RWPE2 (cell line): ENCODE measurements around the gene SLC26A6.

ENCODE experiments used
- ATAC-seq: fragments of 200-7000 bp; cut with Tn5 transposase; 3 replicates; pipeline ENCODE4 v1.9.1; 2021; ENCODE audit warnings: low read depth
- DNase-seq: peaks from one replicate; pipeline ENCODE4 v3.0.0-alpha.2; 2020; ENCODE audit warnings: low spot score
- H3K27ac ChIP-seq: fragments of 450-650 bp; 2 replicates; pipeline ENCODE4 v1.5.1; 2017; ENCODE audit warnings: mild to moderate bottlenecking; ENCODE audit not compliant: poor library complexity, severe bottlenecking
- H3K27me3 ChIP-seq: fragments of 250-450 bp; sonication (Bioruptor Pico); 2 replicates; pipeline ENCODE4 v1.5.1; 2021; ENCODE audit warnings: mild to moderate bottlenecking, moderate library complexity; ENCODE audit not compliant: insufficient read depth, poor library complexity, severe bottlenecking
- H3K36me3 ChIP-seq: fragments of 250-450 bp; sonication (Bioruptor Pico); 2 replicates; pipeline ENCODE4 v1.5.1; 2020; ENCODE audit warnings: low read depth, mild to moderate bottlenecking, moderate library complexity
- H3K4me1 ChIP-seq: fragments of 250-450 bp; sonication (Bioruptor Pico); 2 replicates; pipeline ENCODE4 v1.5.1; 2021; ENCODE audit warnings: mild to moderate bottlenecking, moderate library complexity; ENCODE audit not compliant: insufficient read depth, poor library complexity, severe bottlenecking
- H3K4me3 ChIP-seq: fragments of 250-450 bp; sonication (Bioruptor Pico); 2 replicates; pipeline ENCODE4 v1.5.1; 2021; ENCODE audit warnings: mild to moderate bottlenecking, moderate library complexity; ENCODE audit not compliant: severe bottlenecking
- H3K9me3 ChIP-seq: fragments of 250-450 bp; sonication (Bioruptor Pico); 2 replicates; pipeline ENCODE4 v1.5.1; 2021; ENCODE audit warnings: mild to moderate bottlenecking, moderate library complexity; ENCODE audit not compliant: severe bottlenecking
- TF ChIP-seq, protein P1 (sequence below): fragments of 450-650 bp; IDR thresholded peaks from one replicate; pipeline ENCODE4 v1.5.1; 2017; ENCODE audit warnings: mild to moderate bottlenecking, moderate library complexity; ENCODE audit not compliant: poor library complexity, severe bottlenecking

The SLC26A6 gene

DNA sequence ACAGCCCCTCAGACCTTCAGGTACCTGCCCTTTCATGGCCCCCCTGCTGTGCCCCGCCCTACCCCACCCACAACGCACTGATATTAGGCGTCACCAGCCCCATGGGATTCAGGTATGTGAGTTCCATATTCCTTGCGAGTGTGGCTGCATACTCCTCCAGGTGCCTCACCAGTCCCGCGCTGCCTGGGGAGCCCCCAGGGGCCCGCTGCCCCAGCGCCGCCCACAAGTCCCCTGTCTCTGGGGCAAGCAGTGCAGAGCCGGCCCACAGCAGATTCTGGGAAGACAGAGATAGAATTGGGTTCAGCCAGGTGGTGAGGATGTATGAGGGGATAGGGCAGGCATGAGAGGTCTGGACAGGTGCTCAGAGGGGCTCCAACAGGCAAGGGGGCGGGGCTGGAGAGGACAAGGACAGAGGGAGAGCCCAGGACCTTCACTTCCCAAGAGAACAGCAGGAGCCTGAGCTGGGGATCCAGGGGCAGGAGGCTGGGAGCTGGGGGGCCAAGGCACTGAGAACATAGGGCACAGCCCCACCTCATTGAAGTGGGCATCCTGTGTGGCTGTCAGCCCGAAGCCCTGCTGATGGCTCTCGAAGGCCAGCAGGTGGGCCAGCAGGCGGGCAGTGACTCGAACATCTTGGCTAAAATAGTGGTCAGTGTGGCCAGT is 13.1 kb upstream of the SLC26A6 start:
- Histone ChIP-seq H3K27me3 (no peaks in the 10 kb centered on the region), H3K9me3 (no peaks in the 10 kb centered on the region), H3K27ac (no peak overlapping the region), H3K4me3 (no peak overlapping the region), H3K4me1 (no peaks in the 10 kb centered on the region), H3K36me3 (no peaks in the 10 kb centered on the region)
- ATAC-seq (no peak), DNase-seq (no peak)
- TF ChIP-seq, protein P1, sequence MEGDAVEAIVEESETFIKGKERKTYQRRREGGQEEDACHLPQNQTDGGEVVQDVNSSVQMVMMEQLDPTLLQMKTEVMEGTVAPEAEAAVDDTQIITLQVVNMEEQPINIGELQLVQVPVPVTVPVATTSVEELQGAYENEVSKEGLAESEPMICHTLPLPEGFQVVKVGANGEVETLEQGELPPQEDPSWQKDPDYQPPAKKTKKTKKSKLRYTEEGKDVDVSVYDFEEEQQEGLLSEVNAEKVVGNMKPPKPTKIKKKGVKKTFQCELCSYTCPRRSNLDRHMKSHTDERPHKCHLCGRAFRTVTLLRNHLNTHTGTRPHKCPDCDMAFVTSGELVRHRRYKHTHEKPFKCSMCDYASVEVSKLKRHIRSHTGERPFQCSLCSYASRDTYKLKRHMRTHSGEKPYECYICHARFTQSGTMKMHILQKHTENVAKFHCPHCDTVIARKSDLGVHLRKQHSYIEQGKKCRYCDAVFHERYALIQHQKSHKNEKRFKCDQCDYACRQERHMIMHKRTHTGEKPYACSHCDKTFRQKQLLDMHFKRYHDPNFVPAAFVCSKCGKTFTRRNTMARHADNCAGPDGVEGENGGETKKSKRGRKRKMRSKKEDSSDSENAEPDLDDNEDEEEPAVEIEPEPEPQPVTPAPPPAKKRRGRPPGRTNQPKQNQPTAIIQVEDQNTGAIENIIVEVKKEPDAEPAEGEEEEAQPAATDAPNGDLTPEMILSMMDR, result no peak

GRCh38 chr3:48647714-48648113 is 12.5 kb upstream of the SLC26A6 start:
- ATAC-seq (no peak), DNase-seq (no peak)
- TF ChIP-seq, protein P1, result no peak
- no peaks in the 10 kb centered on the region for H3K9me3 ChIP-seq
- H3K4me3 ChIP-seq, result no peak overlapping the region
- H3K27ac ChIP-seq, result no peak overlapping the region
- H3K4me1 ChIP-seq, result no peaks in the 10 kb centered on the region
- no peaks in the 10 kb centered on the region for H3K36me3 ChIP-seq
- no peaks in the 10 kb centered on the region for H3K27me3 ChIP-seq

DNA sequence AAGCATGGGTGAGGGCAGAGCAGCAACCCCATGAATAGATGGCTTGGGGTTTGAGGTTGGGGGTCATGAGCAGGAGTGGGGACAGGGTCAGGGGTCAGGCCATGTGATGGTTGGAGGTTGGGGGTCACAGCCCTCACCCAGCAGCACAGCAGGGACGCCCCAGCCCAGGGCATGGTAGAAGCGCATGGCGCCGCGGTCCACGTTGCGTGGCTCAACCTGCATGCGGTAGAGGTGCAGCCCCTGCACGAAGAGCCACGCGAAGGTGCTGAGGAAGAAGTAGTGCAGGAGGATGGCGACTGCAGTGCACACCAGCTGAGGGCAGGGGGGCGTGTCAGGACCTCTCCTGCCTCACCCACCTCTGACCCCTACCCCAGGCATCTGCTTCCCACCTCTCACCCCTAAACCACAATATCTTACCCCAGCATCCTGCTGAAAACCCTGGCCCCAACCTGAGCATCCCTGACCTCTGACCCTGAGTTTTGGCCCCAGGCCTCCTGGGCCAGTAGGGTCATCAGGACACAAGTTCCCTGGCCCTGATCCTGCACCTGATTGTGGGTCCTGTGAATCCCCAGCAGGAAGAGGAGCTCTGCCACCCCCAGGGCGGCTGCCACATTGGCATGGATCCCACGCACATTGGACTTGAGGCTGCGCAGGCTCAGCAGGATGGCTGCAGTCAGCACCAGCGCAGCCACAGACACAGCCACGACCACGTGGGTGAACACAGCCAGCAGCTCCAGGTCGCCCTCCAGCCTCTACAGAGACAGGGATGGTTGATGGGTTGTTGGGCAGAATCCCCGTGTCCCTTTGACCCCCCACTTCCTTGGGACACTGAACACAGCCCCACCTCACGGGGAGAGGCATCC is 9.9 kb upstream of the SLC26A6 start:
- Histone ChIP-seq H3K27me3 (no peaks in the 10 kb centered on the region), H3K4me3 (no peak overlapping the region), H3K36me3 (no peaks in the 10 kb centered on the region), H3K27ac (no peak overlapping the region), H3K9me3 (no peaks in the 10 kb centered on the region), H3K4me1 (no peaks in the 10 kb centered on the region)
- no peak for DNase-seq
- no peak for ATAC-seq
- TF ChIP-seq, protein P1, result no peak

DNA sequence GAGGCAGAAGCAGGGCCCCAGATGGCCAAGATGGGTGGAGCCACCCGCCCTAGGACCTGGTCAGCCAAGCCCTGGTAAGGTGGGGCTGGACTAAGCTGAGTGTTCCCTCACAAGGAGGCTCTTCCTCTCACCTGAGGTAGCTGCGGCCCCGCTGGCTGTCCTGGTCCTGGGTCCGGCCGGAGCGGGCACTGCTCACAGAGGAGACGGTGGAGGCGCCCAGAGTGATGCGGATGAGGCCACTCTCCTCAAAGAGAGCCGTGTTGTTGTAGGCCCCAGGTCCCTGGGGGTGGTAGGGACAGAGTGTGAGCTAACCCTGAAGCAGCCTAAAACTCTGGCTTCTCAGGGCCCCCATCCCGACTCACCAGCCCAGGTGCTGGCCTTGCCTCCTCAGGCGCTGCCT is 7.3 kb upstream of the SLC26A6 start:
- Histone ChIP-seq H3K4me3 (no peak overlapping the region), H3K27me3 (no peaks in the 10 kb centered on the region), H3K9me3 (no peaks in the 10 kb centered on the region), H3K27ac (no peak overlapping the region), H3K36me3 (no peaks in the 10 kb centered on the region), H3K4me1 (no peaks in the 10 kb centered on the region)
- TF ChIP-seq, protein P1, result no peak
- no peak for ATAC-seq
- DNase-seq, result no peak

DNA sequence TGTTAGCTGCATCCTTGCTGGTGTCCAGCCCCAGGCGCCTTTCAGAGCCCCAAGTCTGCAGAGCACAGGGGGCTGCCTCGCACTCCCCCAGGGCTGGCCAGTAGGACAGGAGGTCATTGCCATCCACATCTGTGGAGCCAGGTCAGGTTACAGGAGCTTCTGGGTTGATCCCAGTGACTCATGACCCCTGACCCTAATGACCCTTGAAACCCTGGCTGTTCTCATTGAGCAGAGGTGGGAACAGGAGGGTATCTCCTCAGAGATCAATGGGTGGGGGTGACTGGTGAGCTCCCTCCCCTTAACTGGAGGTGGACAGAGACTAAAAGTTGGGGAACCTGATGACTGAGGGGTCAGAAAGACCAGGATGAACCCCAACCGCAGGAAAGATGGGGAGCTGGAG is 6.1 kb upstream of the SLC26A6 start:
- Histone ChIP-seq H3K27ac (no peak overlapping the region), H3K4me1 (peaks cover under 1% of the 10 kb centered on the region), H3K36me3 (no peaks in the 10 kb centered on the region), H3K9me3 (no peaks in the 10 kb centered on the region), H3K4me3 (no peak overlapping the region), H3K27me3 (no peaks in the 10 kb centered on the region)
- TF ChIP-seq, protein P1, result no peak
- no peak for ATAC-seq
- no peak for DNase-seq
